A549 (cell line): ENCODE measurements around the gene CHAF1B. TPM values are rescaled to one million over a fixed set of nuclear protein-coding genes. Genes with fewer than 3 reads are reported as not detected.

ENCODE experiments used
- ATAC-seq, 2 experiments: fragments of 200-7000 bp in 1 of 2; fragments of >200 bp in 1 of 2; cut with Nextera tagmentation in 1 of 2; cut with Tn5 transposase in 1 of 2; 3 replicates each; pipeline versions ENCODE4 v1.8.0 to v1.9.1; 2018 to 2020; ENCODE audit warnings: mild to moderate bottlenecking in 1 of 2, moderate library complexity in 1 of 2
- CTCF ChIA-PET: fragments of 300-600 bp; sonication (Branson Sonifier 250); formaldehyde crosslinking; extraction: SDS; loops from one replicate; lab custom pipeline; 2021; ENCODE audit warnings: antibody characterized with exemption, inconsistent platforms; lab: Yijun Ruan, JAX
- POLR2A ChIA-PET: fragments of 350-600 bp; formaldehyde crosslinking; extraction: SDS; loops from one replicate; lab custom pipeline; 2021; ENCODE audit warnings: antibody characterized with exemption, inconsistent platforms; lab: Yijun Ruan, JAX
- DNase-seq, 2 experiments: peaks; one replicate each; pipeline versions ENCODE4 v3.0.0 to v3.0.0-alpha.2; 2011 to 2016; ENCODE audit warnings: low read depth in 1 of 2, low spot score in 1 of 2
- FAIRE-seq: peaks from 2 replicates; lab custom pipeline; 2011; peaks lifted over from hg19 to GRCh38; lab: Jason Lieb, UNC
- H3K27ac ChIP-seq, 2 experiments: fragments of >200 bp; sonication (Bioruptor Twin); formaldehyde crosslinking; 3 replicates each; pipeline ENCODE4 v1.5.1; 2016 to 2017
- H3K4me1 ChIP-seq: fragments of >200 bp; sonication (Bioruptor Twin); formaldehyde crosslinking; 3 replicates; pipeline ENCODE4 v1.6.1; 2016
- H3K4me2 ChIP-seq: fragments of >200 bp; sonication (Bioruptor Twin); formaldehyde crosslinking; 3 replicates; pipeline ENCODE4 v1.6.1; 2016
- H3K4me3 ChIP-seq: fragments of >200 bp; sonication (Bioruptor Twin); formaldehyde crosslinking; 3 replicates; pipeline ENCODE4 v1.5.1; 2016
- H3K9me3 ChIP-seq: fragments of >200 bp; sonication (Bioruptor Twin); formaldehyde crosslinking; 3 replicates; pipeline ENCODE4 v1.6.1; 2016
- CBX2 ChIP-seq: fragments of 200-600 bp; sonication (generic); IDR thresholded peaks from 2 replicates; pipeline ENCODE4 v1.6.1; 2016; ENCODE audit warnings: low read depth, mild to moderate bottlenecking, borderline replicate concordance
- CBX8 ChIP-seq: fragments of 200-600 bp; sonication (generic); IDR thresholded peaks from 2 replicates; pipeline ENCODE4 v1.6.1; 2016
- CEBPB ChIP-seq, 2 experiments: fragments of >200 bp in 1 of 2; sonication (Bioruptor Twin) in 1 of 2; formaldehyde crosslinking in 1 of 2; IDR thresholded peaks; 2 replicates each; pipeline ENCODE4 v1.6.1; 2012 to 2016
- CHD4 ChIP-seq: fragments of 200-600 bp; sonication (generic); IDR thresholded peaks from 2 replicates; pipeline ENCODE4 v1.6.1; 2016; ENCODE audit warnings: antibody characterized with exemption, mild to moderate bottlenecking, borderline replicate concordance
- FOSB ChIP-seq: fragments of 250-450 bp; sonication (Bioruptor Pico); IDR thresholded peaks from 2 replicates; pipeline ENCODE4 v1.5.0; 2020; ENCODE audit warnings: mild to moderate bottlenecking, moderate library complexity
- FOXS1 ChIP-seq: fragments of 250-450 bp; sonication (Bioruptor Pico); IDR thresholded peaks from 2 replicates; pipeline ENCODE4 v1.5.0; 2020; ENCODE audit warnings: mild to moderate bottlenecking, moderate library complexity
- GATA3 ChIP-seq: IDR thresholded peaks from 2 replicates; pipeline ENCODE4 v1.6.1; 2012; ENCODE audit warnings: borderline replicate concordance
- HDAC2 ChIP-seq: fragments of 200-600 bp; sonication (generic); IDR thresholded peaks from 2 replicates; pipeline ENCODE4 v1.6.1; 2016
- HOXA7 ChIP-seq: fragments of 250-450 bp; sonication (Bioruptor Pico); IDR thresholded peaks from 2 replicates; pipeline ENCODE4 v1.5.0; 2020; ENCODE audit warnings: mild to moderate bottlenecking, moderate library complexity
- HOXB13 ChIP-seq: fragments of 250-450 bp; sonication (Bioruptor Pico); IDR thresholded peaks from 2 replicates; pipeline ENCODE4 v1.5.0; 2020; ENCODE audit warnings: low read depth, mild to moderate bottlenecking, moderate library complexity
- JUN ChIP-seq, 2 experiments: fragments of >200 bp; sonication (Bioruptor Twin); formaldehyde crosslinking; IDR thresholded peaks; 2 replicates in 1 of 2; 3 replicates in 1 of 2; pipeline ENCODE4 v1.6.1; 2016 to 2017
- JUNB ChIP-seq: fragments of >200 bp; sonication (Bioruptor Twin); formaldehyde crosslinking; IDR thresholded peaks from 2 replicates; pipeline ENCODE4 v1.6.1; 2016
- MYC ChIP-seq: IDR thresholded peaks from 2 replicates; pipeline ENCODE4 v1.6.1; 2012; ENCODE audit warnings: mild to moderate bottlenecking, inconsistent platforms, low read length, improper control_type of control experiment, borderline replicate concordance
- PHF8 ChIP-seq: fragments of 200-600 bp; sonication (generic); IDR thresholded peaks from 2 replicates; pipeline ENCODE4 v1.6.1; 2016; ENCODE audit warnings: low read depth, mild to moderate bottlenecking, antibody characterized with exemption, moderate library complexity, borderline replicate concordance
- POLR2AphosphoS2 ChIP-seq: conservative IDR thresholded peaks from 2 replicates; pipeline ENCODE4 v1.6.1; 2012; ENCODE audit warnings: low read length, improper control_type of control experiment, inconsistent platforms
- RARB ChIP-seq: fragments of 250-450 bp; sonication (Bioruptor Pico); IDR thresholded peaks from 2 replicates; pipeline ENCODE4 v1.8.0; 2021; ENCODE audit warnings: mild to moderate bottlenecking, moderate library complexity
- TFCP2L1 ChIP-seq: fragments of 250-450 bp; sonication (Bioruptor Pico); IDR thresholded peaks from 2 replicates; pipeline ENCODE4 v1.5.0; 2021; ENCODE audit warnings: mild to moderate bottlenecking
- ZC3H11A ChIP-seq: fragments of 450-650 bp; IDR thresholded peaks from 2 replicates; pipeline ENCODE4 v1.6.1; 2014; ENCODE audit warnings: antibody characterized with exemption, mild to moderate bottlenecking
- ZSCAN20 ChIP-seq: fragments of 250-450 bp; sonication (Bioruptor Pico); IDR thresholded peaks from 2 replicates; pipeline ENCODE4 v1.8.0; 2022; ENCODE audit warnings: mild to moderate bottlenecking, moderate library complexity
- WGBS: methylation state at CpG from one replicate; pipeline ENCODE4 v1.1.6; 2017; ENCODE audit errors: missing lambda C conversion rate; 5-methylcytosine and 5-hydroxymethylcytosine counted together
- polyA plus RNA-seq, 4 experiments: library from polyadenylated mRNA; depleted of rRNA in 3 of 4; stranded (reverse); fragments of >200 nt; fragmentation: RNase III in 1 of 4; extraction: RNeasy Plus Mini Kit Qiagen cat#74134 plus additional on column Dnase treatment in 1 of 4; gene quantifications; 2 replicates in 3 of 4; 3 replicates in 1 of 4; pipeline ENCODE4 v1.2.3, GENCODE V29; 2011 to 2017
- TF ChIP-seq, protein P1 (sequence below): fragments of 200-600 bp; sonication (generic); IDR thresholded peaks from 2 replicates; pipeline ENCODE4 v1.6.1; 2016; ENCODE audit warnings: antibody characterized with exemption, mild to moderate bottlenecking, moderate library complexity
- TF ChIP-seq, protein P2 (sequence below): fragments of >200 bp; sonication (Bioruptor Twin); formaldehyde crosslinking; IDR thresholded peaks from 3 replicates; pipeline ENCODE4 v1.5.1; 2016
- TF ChIP-seq, protein P3 (sequence below): fragments of >200 bp; sonication (Bioruptor Twin); formaldehyde crosslinking; IDR thresholded peaks from 3 replicates; pipeline ENCODE4 v1.6.1; 2016
- TF ChIP-seq, protein P4 (sequence below): IDR thresholded peaks from 2 replicates; pipeline ENCODE4 v1.6.1; 2012; ENCODE audit warnings: low read depth, borderline replicate concordance
- TF ChIP-seq, protein P5 (sequence below): fragments of 450-650 bp; IDR thresholded peaks from 2 replicates; pipeline ENCODE4 v1.6.1; 2014; ENCODE audit warnings: antibody characterized with exemption
- TF ChIP-seq, protein P6 (sequence below): IDR thresholded peaks from 2 replicates; pipeline ENCODE4 v1.6.1; 2012

The CHAF1B gene
- polyA plus RNA-seq, 2 of the 4 experiments (the other 2 are of a cell fraction), result 13.3 to 16.9 TPM

DNA sequence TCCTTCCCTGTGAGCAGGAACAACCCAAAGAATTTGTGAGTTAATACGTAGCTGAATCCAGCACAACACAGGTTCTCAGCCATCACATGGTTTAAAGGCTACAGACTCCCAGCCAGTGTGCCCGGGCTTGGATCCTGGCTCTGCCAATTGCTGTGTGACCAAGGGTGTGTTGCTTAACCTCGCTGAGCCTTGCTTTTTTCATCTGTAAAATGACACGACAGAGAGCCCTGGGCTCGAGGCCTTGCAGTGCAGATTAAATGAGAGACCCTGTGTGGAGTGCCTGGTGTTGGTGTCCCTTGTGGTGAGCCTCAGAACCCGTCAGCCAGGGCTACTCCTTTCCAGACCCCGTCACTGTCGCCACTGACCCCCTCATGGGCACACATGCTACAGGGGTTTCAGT, 39.4 kb downstream of the CHAF1B start:
- no peak for DNase-seq
- H3K4me1 ChIP-seq, result peaks cover 23% of the 10 kb centered on the region
- ChIA-PET POLR2A (interaction anchor here (0.6 kb wide), 1 partner anchor 12 kb away, joined by 3 read pairs; no protein-coding TSS in a partner anchor), CTCF (interaction anchor here (0.9 to 1.3 kb wide), 2 partner anchors 16 to 80 kb away, joined by 3 read pairs; no protein-coding TSS in a partner anchor)
- 91% methylated on average over 4 of the region's 8 CpGs for WGBS
- H3K9me3 ChIP-seq, result no peaks in the 10 kb centered on the region
- peak overlapping the region in 1 of 2 experiments; percentile 52; a peak in 1 of 6 replicates for H3K27ac ChIP-seq
- no peak overlapping the region for H3K4me3 ChIP-seq
- no peak for ATAC-seq
- TF ChIP-seq HDAC2, result no peak
- no peak for TF ChIP-seq ZSCAN20 (CRISPR knock-in tag)
- no peak for TF ChIP-seq JUNB
- TF ChIP-seq, protein P1, sequence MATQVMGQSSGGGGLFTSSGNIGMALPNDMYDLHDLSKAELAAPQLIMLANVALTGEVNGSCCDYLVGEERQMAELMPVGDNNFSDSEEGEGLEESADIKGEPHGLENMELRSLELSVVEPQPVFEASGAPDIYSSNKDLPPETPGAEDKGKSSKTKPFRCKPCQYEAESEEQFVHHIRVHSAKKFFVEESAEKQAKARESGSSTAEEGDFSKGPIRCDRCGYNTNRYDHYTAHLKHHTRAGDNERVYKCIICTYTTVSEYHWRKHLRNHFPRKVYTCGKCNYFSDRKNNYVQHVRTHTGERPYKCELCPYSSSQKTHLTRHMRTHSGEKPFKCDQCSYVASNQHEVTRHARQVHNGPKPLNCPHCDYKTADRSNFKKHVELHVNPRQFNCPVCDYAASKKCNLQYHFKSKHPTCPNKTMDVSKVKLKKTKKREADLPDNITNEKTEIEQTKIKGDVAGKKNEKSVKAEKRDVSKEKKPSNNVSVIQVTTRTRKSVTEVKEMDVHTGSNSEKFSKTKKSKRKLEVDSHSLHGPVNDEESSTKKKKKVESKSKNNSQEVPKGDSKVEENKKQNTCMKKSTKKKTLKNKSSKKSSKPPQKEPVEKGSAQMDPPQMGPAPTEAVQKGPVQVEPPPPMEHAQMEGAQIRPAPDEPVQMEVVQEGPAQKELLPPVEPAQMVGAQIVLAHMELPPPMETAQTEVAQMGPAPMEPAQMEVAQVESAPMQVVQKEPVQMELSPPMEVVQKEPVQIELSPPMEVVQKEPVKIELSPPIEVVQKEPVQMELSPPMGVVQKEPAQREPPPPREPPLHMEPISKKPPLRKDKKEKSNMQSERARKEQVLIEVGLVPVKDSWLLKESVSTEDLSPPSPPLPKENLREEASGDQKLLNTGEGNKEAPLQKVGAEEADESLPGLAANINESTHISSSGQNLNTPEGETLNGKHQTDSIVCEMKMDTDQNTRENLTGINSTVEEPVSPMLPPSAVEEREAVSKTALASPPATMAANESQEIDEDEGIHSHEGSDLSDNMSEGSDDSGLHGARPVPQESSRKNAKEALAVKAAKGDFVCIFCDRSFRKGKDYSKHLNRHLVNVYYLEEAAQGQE, result no peak
- TF ChIP-seq ZC3H11A, result no peak
- no peak for TF ChIP-seq CBX2
- no peak for TF ChIP-seq PHF8
- TF ChIP-seq GATA3, result no peak
- TF ChIP-seq, protein P2, sequence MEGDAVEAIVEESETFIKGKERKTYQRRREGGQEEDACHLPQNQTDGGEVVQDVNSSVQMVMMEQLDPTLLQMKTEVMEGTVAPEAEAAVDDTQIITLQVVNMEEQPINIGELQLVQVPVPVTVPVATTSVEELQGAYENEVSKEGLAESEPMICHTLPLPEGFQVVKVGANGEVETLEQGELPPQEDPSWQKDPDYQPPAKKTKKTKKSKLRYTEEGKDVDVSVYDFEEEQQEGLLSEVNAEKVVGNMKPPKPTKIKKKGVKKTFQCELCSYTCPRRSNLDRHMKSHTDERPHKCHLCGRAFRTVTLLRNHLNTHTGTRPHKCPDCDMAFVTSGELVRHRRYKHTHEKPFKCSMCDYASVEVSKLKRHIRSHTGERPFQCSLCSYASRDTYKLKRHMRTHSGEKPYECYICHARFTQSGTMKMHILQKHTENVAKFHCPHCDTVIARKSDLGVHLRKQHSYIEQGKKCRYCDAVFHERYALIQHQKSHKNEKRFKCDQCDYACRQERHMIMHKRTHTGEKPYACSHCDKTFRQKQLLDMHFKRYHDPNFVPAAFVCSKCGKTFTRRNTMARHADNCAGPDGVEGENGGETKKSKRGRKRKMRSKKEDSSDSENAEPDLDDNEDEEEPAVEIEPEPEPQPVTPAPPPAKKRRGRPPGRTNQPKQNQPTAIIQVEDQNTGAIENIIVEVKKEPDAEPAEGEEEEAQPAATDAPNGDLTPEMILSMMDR, result no peak
- no peak for FAIRE-seq
- H3K4me2 ChIP-seq, result no peak overlapping the region

DNA sequence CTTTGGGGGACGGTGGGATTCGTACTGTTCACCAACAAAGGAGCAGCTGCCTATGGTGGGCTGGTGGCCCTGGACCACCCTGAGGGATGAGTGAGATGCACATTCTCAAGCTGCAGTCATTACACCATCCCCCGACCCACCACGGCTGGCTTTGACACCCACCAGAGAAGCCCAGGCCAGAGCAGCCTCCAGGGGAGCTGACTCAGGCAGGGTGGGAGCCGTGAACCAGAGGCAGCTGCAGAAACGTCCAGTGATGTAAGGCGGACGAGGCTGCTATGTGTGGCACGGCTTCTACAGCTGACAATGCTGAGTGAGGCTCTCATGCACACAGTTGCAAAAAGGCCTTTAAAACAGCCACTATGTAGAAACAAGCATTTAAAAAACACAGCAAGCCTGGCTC, 40.1 kb downstream of the CHAF1B start:
- no peak overlapping the region for H3K4me2 ChIP-seq
- FAIRE-seq (no peak), ATAC-seq (no peak), DNase-seq (no peak)
- WGBS, result 91% methylated on average over 7 of the region's 9 CpGs
- peaks cover 21% of the 10 kb centered on the region for H3K4me1 ChIP-seq
- POLR2A ChIA-PET, result no interaction called here
- no peak for TF ChIP-seq MYC
- TF ChIP-seq, protein P3, sequence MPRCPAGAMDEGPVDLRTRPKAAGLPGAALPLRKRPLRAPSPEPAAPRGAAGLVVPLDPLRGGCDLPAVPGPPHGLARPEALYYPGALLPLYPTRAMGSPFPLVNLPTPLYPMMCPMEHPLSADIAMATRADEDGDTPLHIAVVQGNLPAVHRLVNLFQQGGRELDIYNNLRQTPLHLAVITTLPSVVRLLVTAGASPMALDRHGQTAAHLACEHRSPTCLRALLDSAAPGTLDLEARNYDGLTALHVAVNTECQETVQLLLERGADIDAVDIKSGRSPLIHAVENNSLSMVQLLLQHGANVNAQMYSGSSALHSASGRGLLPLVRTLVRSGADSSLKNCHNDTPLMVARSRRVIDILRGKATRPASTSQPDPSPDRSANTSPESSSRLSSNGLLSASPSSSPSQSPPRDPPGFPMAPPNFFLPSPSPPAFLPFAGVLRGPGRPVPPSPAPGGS, result no peak
- no peak for TF ChIP-seq POLR2AphosphoS2
- no peak for TF ChIP-seq ZSCAN20 (CRISPR knock-in tag)
- TF ChIP-seq HOXB13 (CRISPR knock-in tag), result no peak
- TF ChIP-seq, protein P4, sequence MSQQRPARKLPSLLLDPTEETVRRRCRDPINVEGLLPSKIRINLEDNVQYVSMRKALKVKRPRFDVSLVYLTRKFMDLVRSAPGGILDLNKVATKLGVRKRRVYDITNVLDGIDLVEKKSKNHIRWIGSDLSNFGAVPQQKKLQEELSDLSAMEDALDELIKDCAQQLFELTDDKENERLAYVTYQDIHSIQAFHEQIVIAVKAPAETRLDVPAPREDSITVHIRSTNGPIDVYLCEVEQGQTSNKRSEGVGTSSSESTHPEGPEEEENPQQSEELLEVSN, result no peak
- TF ChIP-seq FOXS1, result no peak
- TF ChIP-seq, protein P5, sequence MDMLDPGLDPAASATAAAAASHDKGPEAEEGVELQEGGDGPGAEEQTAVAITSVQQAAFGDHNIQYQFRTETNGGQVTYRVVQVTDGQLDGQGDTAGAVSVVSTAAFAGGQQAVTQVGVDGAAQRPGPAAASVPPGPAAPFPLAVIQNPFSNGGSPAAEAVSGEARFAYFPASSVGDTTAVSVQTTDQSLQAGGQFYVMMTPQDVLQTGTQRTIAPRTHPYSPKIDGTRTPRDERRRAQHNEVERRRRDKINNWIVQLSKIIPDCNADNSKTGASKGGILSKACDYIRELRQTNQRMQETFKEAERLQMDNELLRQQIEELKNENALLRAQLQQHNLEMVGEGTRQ, result no peak
- no peak for TF ChIP-seq JUN (IDR thresholded peaks at IDR 0.05)
- no peak for TF ChIP-seq RARB (CRISPR knock-in tag)
- no peak for TF ChIP-seq CBX8
- no peak for TF ChIP-seq HOXA7 (CRISPR knock-in tag)
- TF ChIP-seq GATA3, result no peak
- no peak for TF ChIP-seq CHD4
- TF ChIP-seq TFCP2L1, result no peak
- TF ChIP-seq JUNB, result no peak
- TF ChIP-seq, protein P6, sequence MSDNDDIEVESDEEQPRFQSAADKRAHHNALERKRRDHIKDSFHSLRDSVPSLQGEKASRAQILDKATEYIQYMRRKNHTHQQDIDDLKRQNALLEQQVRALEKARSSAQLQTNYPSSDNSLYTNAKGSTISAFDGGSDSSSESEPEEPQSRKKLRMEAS, result no peak
- TF ChIP-seq, protein P2, result no peak
- TF ChIP-seq FOSB, result no peak
- no peak for TF ChIP-seq CEBPB (IDR thresholded peaks at IDR 0.05)
- no peaks in the 10 kb centered on the region for H3K9me3 ChIP-seq
- CTCF ChIA-PET, result interaction anchor here (0.6 to 1.3 kb wide), 5 partner anchors 15 to 510 kb away, joined by 3 read pairs; no protein-coding TSS in a partner anchor
- no peak overlapping the region for H3K4me3 ChIP-seq
- peak overlapping the region in 1 of 2 experiments; percentile 52; a peak in 1 of 6 replicates for H3K27ac ChIP-seq
